Activated CD8-positive, alpha-beta memory T cell treated with anti-CD3 and anti-CD28 coated beads, Interleukin-2, amount 10 ng/mL, durations not matched to agents 7 days and 5 days (primary cell): Measurements from ENCODE around the gene LYST. TPM values are rescaled to one million over a fixed set of nuclear protein-coding genes. Genes with fewer than 3 reads are reported as not detected.

Source experiments
- microRNA-seq: library from miRNA; unstranded; fragments of <30 nt; microRNA quantifications from one replicate; pipeline ENCODE4 v1.2.0, GENCODE V29; 2022
- total RNA-seq, 2 experiments: library from RNA; stranded (reverse); gene quantifications; one replicate each; pipeline ENCODE4 v1.2.3, GENCODE V29; 2021

The LYST gene
- total RNA-seq, 2 experiments from 2014 or later: 64.9 to 131 TPM

Small RNAs within 50 kb of the gene (microRNA-seq; reads per million reads assigned to microRNA genes)
- gene MIR1537: 17.4 reads per million, percentile 41 among the genes with 10 or more reads in this experiment

Other genes starting within 250 kb of the LYST start
- 1 to 10 TPM in 1 of 2 experiments, under 1 TPM in 1; 0.53 to 4.7 TPM for gene GNG4, start 217.1 kb downstream of the LYST start, total RNA-seq
- under 1 TPM; 0.38 to 0.52 TPM for gene NID1, start 198.2 kb upstream of the LYST start, total RNA-seq